Erythroblast (primary cell): Measurements from ENCODE around the gene ABCA8.

Experiments
- GATA1 ChIP-seq: IDR thresholded peaks from 2 replicates; pipeline ENCODE4 v1.6.1; 2011; ENCODE audit warnings: low read depth, mild to moderate bottlenecking, control low read depth, low read length, moderate library complexity
- POLR2A ChIP-seq: IDR thresholded peaks from 2 replicates; pipeline ENCODE4 v1.6.1; 2011; ENCODE audit warnings: mild to moderate bottlenecking, low read length

GRCh38 chr17:68963958-68964357 lies 8.8 kb upstream of the ABCA8 start:
- no peak for TF ChIP-seq POLR2A
- no peak for TF ChIP-seq GATA1
